ENCODE data around the gene GLUL. TPM values are rescaled to one million over a fixed set of nuclear protein-coding genes. Genes with fewer than 3 reads are reported as not detected.

GLUL gene
- total RNA-seq, 1 experiment from 2014 or later: 165 TPM

DNA sequence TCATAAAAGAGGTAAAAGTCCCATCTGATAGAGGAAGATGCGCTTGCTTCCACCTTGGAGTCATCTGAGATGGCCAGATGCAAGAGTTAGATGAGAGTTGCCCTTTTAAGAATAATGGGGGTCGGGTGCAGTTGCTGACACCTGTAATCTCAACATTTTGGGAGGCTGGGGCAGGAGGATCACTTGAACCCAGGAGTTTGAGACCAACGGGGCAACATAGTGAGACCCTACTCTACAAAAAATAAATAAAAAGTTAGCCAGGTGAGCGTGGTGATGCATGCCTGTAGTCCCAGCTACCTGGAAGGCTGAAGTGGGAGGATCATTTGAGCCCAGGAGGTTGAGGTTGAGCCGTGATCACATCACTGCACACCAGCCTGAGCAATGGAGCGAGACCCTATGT lies 22.4 kb upstream of the GLUL start:
- Histone ChIP-seq H3K36me3 (ENCODE audit: control insufficient read depth in 1 of 2, insufficient read depth in 2 of 2, low read length in 2 of 2) (no peaks in the 10 kb centered on the region), H3K4me2 (ENCODE audit: low read length) (no peak overlapping the region), H4K20me1 (ENCODE audit: insufficient read depth) (no peaks in the 10 kb centered on the region), H2AFZ (ENCODE audit: low read depth, low read length, poor library complexity, severe bottlenecking) (no peak overlapping the region), H3K9ac (ENCODE audit: low read length) (no peak overlapping the region), H3K9me2 (ENCODE audit: insufficient read depth) (no peaks in the 10 kb centered on the region), H3K9me3 (ENCODE audit: control insufficient read depth in 1 of 2, insufficient read depth in 1 of 2, low read depth in 1 of 2, low read length in 2 of 2) (no peaks in the 10 kb centered on the region), H3K79me2 (ENCODE audit: insufficient read depth, low read length) (no peaks in the 10 kb centered on the region), H3K27ac (ENCODE audit: low read depth, low read length) (no peak overlapping the region), H3K4me3 (replicated peaks in 1 of 2; ENCODE audit: low read depth in 1 of 2, low read length in 2 of 2) (no peak overlapping the region), H3K27me3 (ENCODE audit: insufficient read depth, low read length) (no peaks in the 10 kb centered on the region), H3K4me1 (ENCODE audit: control insufficient read depth in 1 of 2, insufficient read depth in 2 of 2, low read length in 2 of 2) (no peaks in the 10 kb centered on the region)
- intact Hi-C loops (cut with micrococcal nuclease): no loop called here
- TF ChIP-seq CBX3 (IDR thresholded peaks at IDR 0.05; ENCODE audit: low read depth) (no peak), CEBPB (IDR thresholded peaks at IDR 0.05; ENCODE audit: low read depth) (no peak), MAX (IDR thresholded peaks at IDR 0.05) (no peak), SRF (IDR thresholded peaks at IDR 0.05; ENCODE audit: low read depth) (no peak), ZFX (IDR thresholded peaks at IDR 0.05) (no peak), POLR2AphosphoS5 (IDR thresholded peaks at IDR 0.05; ENCODE audit: low read depth, low read length) (no peak), JUND (IDR thresholded peaks at IDR 0.05) (no peak), FOSL1 (IDR thresholded peaks at IDR 0.05; ENCODE audit: low read depth) (no peak), REST (IDR thresholded peaks at IDR 0.05; ENCODE audit: low read depth) (no peak), ELF1 (IDR thresholded peaks at IDR 0.05; ENCODE audit: borderline replicate concordance, low read depth) (no peak), EZH2 (IDR thresholded peaks at IDR 0.05) (no peak)
- TF ChIP-seq, protein P1, sequence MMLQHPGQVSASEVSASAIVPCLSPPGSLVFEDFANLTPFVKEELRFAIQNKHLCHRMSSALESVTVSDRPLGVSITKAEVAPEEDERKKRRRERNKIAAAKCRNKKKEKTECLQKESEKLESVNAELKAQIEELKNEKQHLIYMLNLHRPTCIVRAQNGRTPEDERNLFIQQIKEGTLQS (IDR thresholded peaks at IDR 0.05): no peak
- TF ChIP-seq, protein P2, sequence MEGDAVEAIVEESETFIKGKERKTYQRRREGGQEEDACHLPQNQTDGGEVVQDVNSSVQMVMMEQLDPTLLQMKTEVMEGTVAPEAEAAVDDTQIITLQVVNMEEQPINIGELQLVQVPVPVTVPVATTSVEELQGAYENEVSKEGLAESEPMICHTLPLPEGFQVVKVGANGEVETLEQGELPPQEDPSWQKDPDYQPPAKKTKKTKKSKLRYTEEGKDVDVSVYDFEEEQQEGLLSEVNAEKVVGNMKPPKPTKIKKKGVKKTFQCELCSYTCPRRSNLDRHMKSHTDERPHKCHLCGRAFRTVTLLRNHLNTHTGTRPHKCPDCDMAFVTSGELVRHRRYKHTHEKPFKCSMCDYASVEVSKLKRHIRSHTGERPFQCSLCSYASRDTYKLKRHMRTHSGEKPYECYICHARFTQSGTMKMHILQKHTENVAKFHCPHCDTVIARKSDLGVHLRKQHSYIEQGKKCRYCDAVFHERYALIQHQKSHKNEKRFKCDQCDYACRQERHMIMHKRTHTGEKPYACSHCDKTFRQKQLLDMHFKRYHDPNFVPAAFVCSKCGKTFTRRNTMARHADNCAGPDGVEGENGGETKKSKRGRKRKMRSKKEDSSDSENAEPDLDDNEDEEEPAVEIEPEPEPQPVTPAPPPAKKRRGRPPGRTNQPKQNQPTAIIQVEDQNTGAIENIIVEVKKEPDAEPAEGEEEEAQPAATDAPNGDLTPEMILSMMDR (IDR thresholded peaks at IDR 0.05 in 2 of 3, conservative IDR thresholded peaks at IDR 0.05 in 1 of 3; ENCODE audit: borderline replicate concordance in 1 of 3, insufficient read depth in 1 of 3, low read depth in 2 of 3, low read length in 2 of 3): no peak
- ChIA-PET RAD21 (ENCODE audit: low non-redundant PET in 1 of 2, low total read pairs in 2 of 2, uncharacterized antibody in 2 of 2, unreplicated experiment in 2 of 2) (no interaction called here), CTCF (no interaction called here), POLR2A (no interaction called here)
- ATAC-seq (no peak), DNase-seq (ENCODE audit: low read depth, low spot score) (no peak)
- no TSS peak for BruUV-seq (replicated peaks)
